ENCODE data around the gene NEURL1B.

Gene NEURL1B

DNA sequence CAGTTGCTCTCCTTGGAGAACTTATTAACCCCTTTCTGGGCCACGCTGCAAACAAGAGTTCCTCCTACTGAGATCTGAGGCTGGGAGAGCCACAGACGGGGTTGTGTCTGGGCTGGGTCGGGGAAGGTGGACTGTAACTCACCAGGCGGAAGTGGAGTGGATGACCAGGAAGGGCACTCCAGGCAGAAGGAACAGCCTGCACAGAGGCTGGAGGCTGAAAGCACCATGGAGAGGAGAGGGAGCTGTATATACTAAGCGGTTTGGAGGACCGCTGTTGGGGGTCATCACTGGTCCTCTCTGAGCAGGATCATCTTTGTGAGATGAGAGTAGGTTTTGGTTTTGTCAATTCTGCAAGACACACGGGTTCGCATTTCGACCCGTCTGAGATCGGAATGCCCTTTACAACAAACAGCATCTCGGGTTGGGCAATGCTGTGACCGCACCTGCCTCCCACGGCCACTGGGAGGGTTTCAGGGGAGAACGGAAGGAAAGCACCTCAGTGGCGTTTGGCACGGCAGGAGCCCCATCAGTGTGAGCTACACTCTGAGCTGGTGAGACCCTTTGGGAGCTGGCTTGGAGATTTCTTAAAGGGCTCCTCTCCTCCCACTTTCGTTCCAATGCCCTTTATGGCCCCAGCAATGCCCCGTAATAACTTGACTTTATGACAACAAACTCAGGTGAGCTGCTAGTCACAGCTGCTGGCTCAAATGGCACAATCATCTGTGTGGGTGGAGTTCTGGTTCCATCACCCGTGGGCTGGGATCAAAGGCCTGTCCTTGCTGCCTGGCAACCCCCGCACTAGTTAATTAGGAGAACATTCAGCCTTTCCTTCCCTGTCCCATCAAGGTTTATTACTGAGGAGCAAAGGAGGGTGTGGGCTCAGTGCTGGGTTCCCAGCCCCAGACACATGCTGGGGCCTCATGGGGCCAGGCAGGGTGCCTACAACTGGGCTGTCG, 18.7 kb upstream of the NEURL1B start:
- Mint-ChIP-seq H3K4me1 (peaks cover 42% of the 10 kb centered on the region), H3K36me3 (ENCODE audit: low read depth) (no peaks in the 10 kb centered on the region), H3K9me3 (no peaks in the 10 kb centered on the region), H3K4me3 (no peak overlapping the region), H3K27me3 (ENCODE audit: low read depth, poor library complexity) (peaks cover 26% of the 10 kb centered on the region), H3K27ac (peak overlapping the region; percentile 57)
- no peak for DNase-seq
- TF ChIP-seq CTCF (IDR thresholded peaks at IDR 0.05): no peak

- Mint-ChIP-seq H3K4me1 (peaks cover 42% of the 10 kb centered on the region), H3K36me3 (ENCODE audit: low read depth) (no peaks in the 10 kb centered on the region), H3K27ac (no peak overlapping the region), H3K27me3 (ENCODE audit: low read depth, poor library complexity) (peaks cover 36% of the 10 kb centered on the region), H3K4me3 (no peak overlapping the region), H3K9me3 (no peaks in the 10 kb centered on the region)
- no peak for TF ChIP-seq CTCF (IDR thresholded peaks at IDR 0.05)
- DNase-seq: no peak
Measured at GRCh38 chr5:172623313-172623980, 17.6 kb upstream of the NEURL1B start.

DNA sequence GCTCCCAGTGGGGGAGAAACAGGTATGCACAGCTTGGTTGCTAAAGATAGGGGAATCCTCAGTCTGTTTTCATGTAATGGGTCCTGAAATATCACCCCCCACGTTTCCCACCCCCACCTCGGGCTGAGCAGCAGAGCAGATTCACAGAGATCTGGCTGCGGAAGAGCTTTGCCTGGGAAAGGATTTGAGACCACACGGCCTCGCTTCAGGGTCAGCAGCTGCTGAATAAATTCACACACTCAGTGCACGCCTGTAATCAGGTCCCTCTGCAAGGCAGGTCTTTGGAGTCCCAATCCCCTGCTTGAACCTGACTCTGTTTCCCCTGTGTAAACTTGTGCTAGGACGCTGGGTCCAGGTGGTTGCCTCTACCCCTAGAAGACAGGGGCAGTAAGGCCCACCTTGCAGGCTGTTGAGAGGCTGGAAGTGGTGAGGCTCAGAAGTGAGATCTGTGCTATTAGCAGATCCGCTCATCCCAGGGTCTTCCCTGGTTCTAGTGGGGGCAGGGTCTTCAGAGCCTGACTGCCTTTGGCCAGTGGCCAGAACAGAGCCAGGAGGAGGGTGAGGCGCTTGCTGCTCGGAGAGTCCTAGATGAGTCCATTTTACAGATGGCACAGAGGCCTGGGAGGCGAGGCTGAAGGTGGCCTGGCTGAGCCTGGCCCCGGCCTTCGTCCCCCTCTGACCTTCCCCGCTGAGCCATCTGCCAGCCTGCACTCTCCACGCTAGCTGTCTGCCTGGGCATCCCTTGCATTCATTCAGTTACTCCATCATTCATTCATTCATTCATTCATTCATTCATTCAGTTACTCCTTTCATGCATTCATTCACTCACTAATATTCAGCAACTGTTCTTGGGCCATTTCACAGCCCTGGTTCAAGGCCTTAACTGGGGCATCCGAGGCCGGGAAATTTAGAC, 16.7 kb upstream of the NEURL1B start:
- H3K4me3 Mint-ChIP-seq: no peak overlapping the region
- H3K27me3 Mint-ChIP-seq (ENCODE audit: low read depth, poor library complexity): peaks cover 45% of the 10 kb centered on the region
- H3K36me3 Mint-ChIP-seq (ENCODE audit: low read depth): no peaks in the 10 kb centered on the region
- no peak for TF ChIP-seq CTCF (IDR thresholded peaks at IDR 0.05)
- DNase-seq: no peak
- H3K4me1 Mint-ChIP-seq: peaks cover 42% of the 10 kb centered on the region
- no peaks in the 10 kb centered on the region for H3K9me3 Mint-ChIP-seq
- no peak overlapping the region for H3K27ac Mint-ChIP-seq

DNA sequence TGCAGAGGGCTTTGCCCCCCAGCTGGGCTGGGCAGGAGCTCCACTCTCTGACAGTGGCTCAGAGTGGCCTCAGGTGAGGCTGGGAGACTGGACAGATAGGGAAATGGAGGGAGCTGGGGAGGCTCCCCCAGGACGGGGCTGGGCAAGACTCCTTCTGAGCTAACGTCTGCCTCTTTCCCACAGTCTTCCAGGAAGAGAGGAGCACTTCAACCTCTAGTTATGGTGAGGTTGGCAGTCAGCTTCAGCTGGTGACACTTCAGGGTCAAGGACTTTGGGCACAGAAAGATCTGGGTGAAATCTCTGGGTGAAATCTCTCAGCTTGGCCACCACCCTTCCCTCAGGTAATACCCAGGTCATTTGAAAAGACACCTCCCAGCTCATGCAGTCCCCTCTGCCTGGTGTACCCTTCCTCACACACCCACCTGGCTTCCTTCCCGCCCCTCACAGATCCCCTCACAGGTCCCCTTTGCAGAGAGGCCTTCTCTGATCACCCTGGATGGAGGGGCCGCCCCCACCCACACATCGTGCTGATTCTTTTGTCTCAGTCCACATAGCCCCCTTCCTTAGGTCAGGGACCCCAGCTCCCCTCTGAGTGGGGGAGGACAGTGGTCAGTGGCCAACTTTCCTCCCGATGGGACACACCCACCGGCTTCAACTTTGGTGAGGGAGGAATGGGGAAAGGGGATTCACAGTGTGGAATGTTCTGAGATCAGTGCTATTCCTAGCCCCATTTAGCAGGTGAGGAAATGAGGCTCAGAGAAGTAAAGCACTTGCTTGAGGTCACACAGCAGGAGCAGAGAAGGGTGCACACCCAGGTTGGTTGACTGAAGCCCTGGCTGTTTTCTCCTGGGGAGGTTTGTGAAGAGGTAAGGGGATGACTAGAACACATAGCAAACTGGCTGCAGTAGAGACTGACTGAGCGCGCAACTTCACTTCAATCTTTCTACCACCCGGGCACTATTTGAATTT, 15.8 kb upstream of the NEURL1B start:
- H3K4me1 Mint-ChIP-seq: peaks cover 39% of the 10 kb centered on the region
- DNase-seq: no peak
- H3K27ac Mint-ChIP-seq: no peak overlapping the region
- no peaks in the 10 kb centered on the region for H3K36me3 Mint-ChIP-seq (ENCODE audit: low read depth)
- peaks cover 50% of the 10 kb centered on the region for H3K27me3 Mint-ChIP-seq (ENCODE audit: low read depth, poor library complexity)
- H3K4me3 Mint-ChIP-seq: no peak overlapping the region
- TF ChIP-seq CTCF (IDR thresholded peaks at IDR 0.05): no peak
- H3K9me3 Mint-ChIP-seq: no peaks in the 10 kb centered on the region

- Mint-ChIP-seq H3K36me3 (ENCODE audit: low read depth) (no peaks in the 10 kb centered on the region), H3K9me3 (no peaks in the 10 kb centered on the region), H3K4me1 (peaks cover 39% of the 10 kb centered on the region), H3K27me3 (ENCODE audit: low read depth, poor library complexity) (peaks cover 55% of the 10 kb centered on the region), H3K27ac (no peak overlapping the region), H3K4me3 (no peak overlapping the region)
- no peak for DNase-seq
- no peak for TF ChIP-seq CTCF (IDR thresholded peaks at IDR 0.05)
Measured at GRCh38 chr5:172626031-172626581, 15.0 kb upstream of the NEURL1B start.

All from nephron progenitor cell (in vitro differentiated cells).